Fibroblast of lung (primary cell): Measurements from ENCODE around the gene C1QL2.

Source experiments
- CTCF ChIP-seq, 2 donors: IDR thresholded peaks in 1 of 2; conservative IDR thresholded peaks in 1 of 2; 1 replicate in 1 of 2; 2 replicates in 1 of 2; pipeline ENCODE4 v1.5.1; 2011 to 2012; ENCODE audit warnings: low read length in 2 of 2, control low read depth in 1 of 2, inconsistent platforms in 1 of 2, low read depth in 1 of 2, mild to moderate bottlenecking in 1 of 2
- EZH2 ChIP-seq: IDR thresholded peaks from 2 replicates; pipeline ENCODE4 v1.5.1; 2012; ENCODE audit warnings: low read length, control low read depth, mild to moderate bottlenecking; ENCODE audit errors: missing control alignments

- TF ChIP-seq EZH2 = no peak
- TF ChIP-seq CTCF (conservative IDR thresholded peaks at IDR 0.05 in 1 of 2, IDR thresholded peaks at IDR 0.05 in 1 of 2; ENCODE audit: low read depth in 1 of 2, low read length in 2 of 2) = no peak
Measured at GRCh38 chr2:119170504-119170903, 12.0 kb upstream of the C1QL2 start.
